Measurements from ENCODE around the gene TFB1M.
A peak's percentile ranks its signal among the peaks of the same experiment; 100 is the strongest.
"Not testable (repeated sequence)": the region's sequence is repeated elsewhere in the genome, so short reads cannot be mapped to it uniquely, and the experiment has no call there.

Gene TFB1M

GRCh38 chr6:155344341-155345006 is 30.2 kb upstream of the TFB1M start:
- TF ChIP-seq MYC (IDR thresholded peaks at IDR 0.05; ENCODE audit: low read depth, low read length) = no peak
- TF ChIP-seq, protein P1, sequence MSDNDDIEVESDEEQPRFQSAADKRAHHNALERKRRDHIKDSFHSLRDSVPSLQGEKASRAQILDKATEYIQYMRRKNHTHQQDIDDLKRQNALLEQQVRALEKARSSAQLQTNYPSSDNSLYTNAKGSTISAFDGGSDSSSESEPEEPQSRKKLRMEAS (IDR thresholded peaks at IDR 0.05; ENCODE audit: low read depth, low read length) = no peak
- TF ChIP-seq POLR2A (IDR thresholded peaks at IDR 0.05; ENCODE audit: extremely low read depth, insufficient read length) = no peak
- TF ChIP-seq, protein P2, sequence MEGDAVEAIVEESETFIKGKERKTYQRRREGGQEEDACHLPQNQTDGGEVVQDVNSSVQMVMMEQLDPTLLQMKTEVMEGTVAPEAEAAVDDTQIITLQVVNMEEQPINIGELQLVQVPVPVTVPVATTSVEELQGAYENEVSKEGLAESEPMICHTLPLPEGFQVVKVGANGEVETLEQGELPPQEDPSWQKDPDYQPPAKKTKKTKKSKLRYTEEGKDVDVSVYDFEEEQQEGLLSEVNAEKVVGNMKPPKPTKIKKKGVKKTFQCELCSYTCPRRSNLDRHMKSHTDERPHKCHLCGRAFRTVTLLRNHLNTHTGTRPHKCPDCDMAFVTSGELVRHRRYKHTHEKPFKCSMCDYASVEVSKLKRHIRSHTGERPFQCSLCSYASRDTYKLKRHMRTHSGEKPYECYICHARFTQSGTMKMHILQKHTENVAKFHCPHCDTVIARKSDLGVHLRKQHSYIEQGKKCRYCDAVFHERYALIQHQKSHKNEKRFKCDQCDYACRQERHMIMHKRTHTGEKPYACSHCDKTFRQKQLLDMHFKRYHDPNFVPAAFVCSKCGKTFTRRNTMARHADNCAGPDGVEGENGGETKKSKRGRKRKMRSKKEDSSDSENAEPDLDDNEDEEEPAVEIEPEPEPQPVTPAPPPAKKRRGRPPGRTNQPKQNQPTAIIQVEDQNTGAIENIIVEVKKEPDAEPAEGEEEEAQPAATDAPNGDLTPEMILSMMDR (IDR thresholded peaks at IDR 0.05; ENCODE audit: low read depth, low read length) = no peak
- DNase-seq (ENCODE audit: low read depth) = no peak
- H3K4me3 ChIP-seq (ENCODE audit: low read depth, low read length) = no peak overlapping the region

- TF ChIP-seq, protein P1 (IDR thresholded peaks at IDR 0.05; ENCODE audit: low read depth, low read length) = no peak
- TF ChIP-seq, protein P2 (IDR thresholded peaks at IDR 0.05; ENCODE audit: low read depth, low read length) = no peak
- TF ChIP-seq POLR2A (IDR thresholded peaks at IDR 0.05; ENCODE audit: extremely low read depth, insufficient read length) (no peak), MYC (IDR thresholded peaks at IDR 0.05; ENCODE audit: low read depth, low read length) (no peak)
- peak; percentile 63 for DNase-seq (ENCODE audit: low read depth)
- H3K4me3 ChIP-seq (ENCODE audit: low read depth, low read length) = no peak overlapping the region
Measured at GRCh38 chr6:155341130-155341828, 27.0 kb upstream of the TFB1M start.

DNA sequence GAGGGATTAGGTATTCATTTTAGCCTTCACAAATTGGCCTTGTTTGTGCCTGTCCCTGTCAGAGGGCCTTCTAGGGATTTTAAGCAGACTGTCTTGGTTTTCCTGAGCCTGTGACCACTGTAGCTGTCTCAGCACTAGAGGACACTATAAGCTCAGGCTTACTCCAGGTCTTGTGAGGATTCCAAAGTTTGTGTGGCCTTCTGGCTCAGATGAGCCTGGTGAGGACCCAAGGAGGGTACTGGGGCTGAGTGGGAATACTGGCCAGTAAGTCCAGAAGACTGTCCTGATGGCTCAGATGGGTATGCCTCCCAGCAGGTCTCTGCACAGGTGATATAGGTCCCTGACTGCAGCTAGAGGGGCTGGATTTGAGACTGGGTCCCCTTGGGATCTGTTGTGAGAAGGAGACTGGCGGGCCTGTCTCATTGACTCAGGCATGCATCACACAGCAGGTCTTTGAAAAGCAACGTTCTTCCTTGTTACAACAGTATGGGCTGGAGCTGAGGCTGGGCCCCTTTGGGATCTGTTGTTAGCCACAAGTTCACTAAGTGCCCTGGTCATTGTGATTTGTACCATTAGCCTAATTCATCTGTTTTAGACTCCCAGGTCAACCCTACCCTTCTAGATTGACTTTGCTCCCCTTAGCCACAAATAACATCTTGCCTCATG is 26.3 kb upstream of the TFB1M start:
- H3K4me3 ChIP-seq (ENCODE audit: low read depth, low read length) = no peak overlapping the region
- TF ChIP-seq, protein P1 (IDR thresholded peaks at IDR 0.05; ENCODE audit: low read depth, low read length) = no peak
- TF ChIP-seq MYC (IDR thresholded peaks at IDR 0.05; ENCODE audit: low read depth, low read length) (no peak), POLR2A (IDR thresholded peaks at IDR 0.05; ENCODE audit: extremely low read depth, insufficient read length) (no peak)
- TF ChIP-seq, protein P2 (IDR thresholded peaks at IDR 0.05; ENCODE audit: low read depth, low read length) = peak; percentile 50

GRCh38 chr6:155339929-155340328 is 25.6 kb upstream of the TFB1M start:
- H3K4me3 ChIP-seq (ENCODE audit: low read depth, low read length); DNase-seq (ENCODE audit: low read depth): not testable (repeated sequence)

More for the DNA sequence above, 26.3 kb upstream of the TFB1M start:
- peak; percentile 71 for DNase-seq (ENCODE audit: low read depth)

GRCh38 chr6:155338237-155338636 is 24.0 kb upstream of the TFB1M start:
- not testable (repeated sequence) for DNase-seq (ENCODE audit: low read depth); H3K4me3 ChIP-seq (ENCODE audit: low read depth, low read length)

- no peak overlapping the region for H3K4me3 ChIP-seq (ENCODE audit: low read depth, low read length)
- TF ChIP-seq, protein P1 (IDR thresholded peaks at IDR 0.05; ENCODE audit: low read depth, low read length) = no peak
- TF ChIP-seq MYC (IDR thresholded peaks at IDR 0.05; ENCODE audit: low read depth, low read length) (no peak), POLR2A (IDR thresholded peaks at IDR 0.05; ENCODE audit: extremely low read depth, insufficient read length) (no peak)
- TF ChIP-seq, protein P2 (IDR thresholded peaks at IDR 0.05; ENCODE audit: low read depth, low read length) = no peak
- DNase-seq (ENCODE audit: low read depth) = no peak
Measured at GRCh38 chr6:155335265-155335664, 21.0 kb upstream of the TFB1M start.

GRCh38 chr6:155334073-155334472 is 19.8 kb upstream of the TFB1M start:
- not testable (repeated sequence) for H3K4me3 ChIP-seq (ENCODE audit: low read depth, low read length); DNase-seq (ENCODE audit: low read depth)
